Osteoblast (primary cell): ENCODE measurements around the gene EIF2AK3. TPM values are rescaled to one million over a fixed set of nuclear protein-coding genes. Genes with fewer than 3 reads are reported as not detected.
"Not testable (repeated sequence)": the region's sequence is repeated elsewhere in the genome, so short reads cannot be mapped to it uniquely, and the experiment has no call there.

ENCODE experiments used
- DNase-seq: peaks from one replicate; pipeline ENCODE4 v3.0.0; 2011; ENCODE audit warnings: low spot score, mixed read lengths; ENCODE audit not compliant: insufficient read length; ENCODE audit errors: missing footprints
- H2AFZ ChIP-seq: 2 replicates; pipeline ENCODE4 v1.6.0; 2011; ENCODE audit warnings: mild to moderate bottlenecking, low read length
- H3K27ac ChIP-seq: 2 replicates; pipeline ENCODE4 v1.5.1; 2011; ENCODE audit warnings: mild to moderate bottlenecking, low read depth, low read length, moderate library complexity
- H3K27me3 ChIP-seq: 2 replicates; pipeline ENCODE4 v1.6.0; 2012; ENCODE audit warnings: mild to moderate bottlenecking, control low read depth, inconsistent platforms, low read length, moderate library complexity; ENCODE audit not compliant: insufficient read depth
- H3K36me3 ChIP-seq: 2 replicates; pipeline ENCODE4 v1.5.1; 2011; ENCODE audit warnings: mild to moderate bottlenecking, low read length, control low read depth, moderate library complexity; ENCODE audit not compliant: insufficient read depth
- H3K4me1 ChIP-seq: 2 replicates; pipeline ENCODE4 v1.5.1; 2011; ENCODE audit warnings: mild to moderate bottlenecking, low read length, control low read depth, moderate library complexity; ENCODE audit not compliant: insufficient read depth
- H3K4me2 ChIP-seq: 2 replicates; pipeline ENCODE4 v1.6.0; 2011; ENCODE audit warnings: mild to moderate bottlenecking, low read length; ENCODE audit not compliant: insufficient read depth
- H3K4me3 ChIP-seq: fragments of 200-600 bp; sonication (generic); 3 replicates; pipeline ENCODE4 v1.5.1; 2012; ENCODE audit warnings: mild to moderate bottlenecking, low read length, inconsistent platforms; ENCODE audit not compliant: insufficient read depth
- H3K79me2 ChIP-seq: 2 replicates; pipeline ENCODE4 v1.6.0; 2012; ENCODE audit warnings: mild to moderate bottlenecking, low read length, control low read depth, inconsistent platforms; ENCODE audit not compliant: insufficient read depth
- H3K9me3 ChIP-seq: 2 replicates; pipeline ENCODE4 v1.5.1; 2011; ENCODE audit warnings: low read depth, low read length, control low read depth
- H4K20me1 ChIP-seq: 2 replicates; pipeline ENCODE4 v1.6.0; 2012; ENCODE audit warnings: mild to moderate bottlenecking, low read length, control low read depth; ENCODE audit not compliant: insufficient read depth
- total RNA-seq: library from RNA; depleted of rRNA; stranded (reverse); fragments of >200 nt; gene quantifications from 2 replicates; pipeline ENCODE4 v1.2.3, GENCODE V29; 2012
- TF ChIP-seq, protein P1 (sequence below): IDR thresholded peaks from 2 replicates; pipeline ENCODE4 v1.5.1; 2011; ENCODE audit warnings: mild to moderate bottlenecking, low read depth, low read length, moderate library complexity; ENCODE audit errors: extremely low read depth

Gene EIF2AK3
- total RNA-seq, 1 donor: 25.7 TPM

DNA sequence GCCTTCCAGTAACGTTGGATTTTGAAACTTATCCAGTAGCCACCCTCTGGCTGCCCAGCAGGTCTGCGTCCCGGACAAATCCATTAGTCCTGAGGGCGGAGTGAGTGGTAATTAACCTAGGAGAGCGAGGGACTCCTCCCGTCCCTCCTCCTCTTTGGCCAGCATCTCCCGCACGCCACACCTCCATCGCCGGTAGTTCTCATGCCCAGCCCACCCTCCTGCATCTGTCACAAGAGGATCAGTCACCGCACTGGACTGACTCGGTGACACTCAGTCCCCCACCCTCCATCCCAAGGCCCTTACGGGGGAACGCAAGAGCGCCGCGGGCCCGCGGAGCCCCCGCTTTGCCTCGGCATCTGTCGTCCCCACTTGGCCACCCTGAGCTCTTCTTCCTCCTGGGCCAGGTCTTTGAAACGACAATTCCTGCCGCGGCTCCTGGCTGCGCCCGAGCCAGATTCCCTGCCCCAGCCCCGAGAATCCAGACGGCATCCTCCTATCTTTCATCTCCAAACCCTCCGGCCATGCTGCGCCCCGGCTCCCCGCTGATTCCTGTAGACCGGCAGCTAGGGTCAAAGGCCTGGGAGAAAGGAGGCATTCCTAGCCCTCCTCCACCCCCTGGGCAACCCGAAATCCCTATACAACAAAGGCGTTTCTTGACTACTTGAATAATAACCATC, 77.5 kb downstream of the EIF2AK3 start:
- H3K9me3 ChIP-seq: no peaks in the 10 kb centered on the region
- no peaks in the 10 kb centered on the region for H3K4me1 ChIP-seq
- DNase-seq: peak; percentile 60
- H3K27ac ChIP-seq: no peak overlapping the region
- H4K20me1 ChIP-seq: no peaks in the 10 kb centered on the region
- no peaks in the 10 kb centered on the region for H3K36me3 ChIP-seq
- peak overlapping the region; percentile 39 for H2AFZ ChIP-seq
- H3K4me3 ChIP-seq: peak overlapping the region; percentile 63
- peaks cover 3% of the 10 kb centered on the region for H3K27me3 ChIP-seq
- TF ChIP-seq, protein P1, sequence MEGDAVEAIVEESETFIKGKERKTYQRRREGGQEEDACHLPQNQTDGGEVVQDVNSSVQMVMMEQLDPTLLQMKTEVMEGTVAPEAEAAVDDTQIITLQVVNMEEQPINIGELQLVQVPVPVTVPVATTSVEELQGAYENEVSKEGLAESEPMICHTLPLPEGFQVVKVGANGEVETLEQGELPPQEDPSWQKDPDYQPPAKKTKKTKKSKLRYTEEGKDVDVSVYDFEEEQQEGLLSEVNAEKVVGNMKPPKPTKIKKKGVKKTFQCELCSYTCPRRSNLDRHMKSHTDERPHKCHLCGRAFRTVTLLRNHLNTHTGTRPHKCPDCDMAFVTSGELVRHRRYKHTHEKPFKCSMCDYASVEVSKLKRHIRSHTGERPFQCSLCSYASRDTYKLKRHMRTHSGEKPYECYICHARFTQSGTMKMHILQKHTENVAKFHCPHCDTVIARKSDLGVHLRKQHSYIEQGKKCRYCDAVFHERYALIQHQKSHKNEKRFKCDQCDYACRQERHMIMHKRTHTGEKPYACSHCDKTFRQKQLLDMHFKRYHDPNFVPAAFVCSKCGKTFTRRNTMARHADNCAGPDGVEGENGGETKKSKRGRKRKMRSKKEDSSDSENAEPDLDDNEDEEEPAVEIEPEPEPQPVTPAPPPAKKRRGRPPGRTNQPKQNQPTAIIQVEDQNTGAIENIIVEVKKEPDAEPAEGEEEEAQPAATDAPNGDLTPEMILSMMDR: no peak
- no peaks in the 10 kb centered on the region for H3K79me2 ChIP-seq
- H3K4me2 ChIP-seq: peak overlapping the region; percentile 82

DNA sequence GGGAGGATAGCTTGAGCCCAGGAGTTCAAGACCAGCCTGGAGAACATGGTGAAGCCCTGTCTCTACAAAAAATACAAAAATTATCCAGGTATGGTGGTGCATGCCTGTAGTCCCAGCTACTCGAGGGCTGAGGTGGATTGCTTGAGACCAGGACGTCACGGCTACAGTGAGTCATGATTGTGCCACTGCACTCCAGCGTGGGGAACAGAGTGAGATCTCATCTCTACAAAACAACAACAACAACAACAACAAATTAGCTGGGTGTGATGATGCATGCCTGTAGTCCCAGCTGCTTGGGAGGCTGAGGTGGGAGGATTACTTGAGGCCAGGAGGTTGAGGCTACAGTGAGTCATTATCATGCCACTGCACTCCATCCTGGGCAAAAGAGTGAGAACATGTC, 81.0 kb downstream of the EIF2AK3 start:
- not testable (repeated sequence) for H3K27me3 ChIP-seq, H3K79me2 ChIP-seq, H3K4me2 ChIP-seq, H3K36me3 ChIP-seq, H3K27ac ChIP-seq, DNase-seq, H3K4me1 ChIP-seq, H3K9me3 ChIP-seq, H3K4me3 ChIP-seq, H2AFZ ChIP-seq, H4K20me1 ChIP-seq

DNA sequence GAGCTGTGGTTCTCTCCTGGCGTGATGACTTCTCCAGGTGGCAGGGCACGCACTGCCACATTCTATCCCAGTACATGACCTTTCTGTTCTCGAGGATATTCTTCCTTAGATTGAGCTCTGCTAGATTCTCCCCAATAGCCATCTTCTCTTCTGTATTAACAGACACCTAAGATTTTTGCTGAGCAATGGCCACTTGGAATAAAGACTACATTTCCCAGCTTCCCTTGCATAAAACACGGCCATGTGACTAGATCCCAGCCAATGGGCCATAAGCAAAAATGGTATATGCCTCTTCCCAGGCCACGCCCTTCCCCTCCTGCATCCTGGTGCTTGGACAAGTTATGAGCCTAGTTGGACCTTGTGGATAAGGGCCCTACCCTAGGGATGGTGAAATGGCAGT, 82.1 kb downstream of the EIF2AK3 start:
- no peaks in the 10 kb centered on the region for H3K36me3 ChIP-seq
- peak; percentile 83 for DNase-seq
- no peaks in the 10 kb centered on the region for H4K20me1 ChIP-seq
- peaks cover 7% of the 10 kb centered on the region for H3K4me1 ChIP-seq
- H3K4me2 ChIP-seq: no peak overlapping the region
- peaks cover 3% of the 10 kb centered on the region for H3K27me3 ChIP-seq
- no peaks in the 10 kb centered on the region for H3K79me2 ChIP-seq
- no peaks in the 10 kb centered on the region for H3K9me3 ChIP-seq
- H2AFZ ChIP-seq: peak overlapping the region; percentile 68
- TF ChIP-seq, protein P1: no peak
- H3K27ac ChIP-seq: no peak overlapping the region
- H3K4me3 ChIP-seq: no peak overlapping the region

DNA sequence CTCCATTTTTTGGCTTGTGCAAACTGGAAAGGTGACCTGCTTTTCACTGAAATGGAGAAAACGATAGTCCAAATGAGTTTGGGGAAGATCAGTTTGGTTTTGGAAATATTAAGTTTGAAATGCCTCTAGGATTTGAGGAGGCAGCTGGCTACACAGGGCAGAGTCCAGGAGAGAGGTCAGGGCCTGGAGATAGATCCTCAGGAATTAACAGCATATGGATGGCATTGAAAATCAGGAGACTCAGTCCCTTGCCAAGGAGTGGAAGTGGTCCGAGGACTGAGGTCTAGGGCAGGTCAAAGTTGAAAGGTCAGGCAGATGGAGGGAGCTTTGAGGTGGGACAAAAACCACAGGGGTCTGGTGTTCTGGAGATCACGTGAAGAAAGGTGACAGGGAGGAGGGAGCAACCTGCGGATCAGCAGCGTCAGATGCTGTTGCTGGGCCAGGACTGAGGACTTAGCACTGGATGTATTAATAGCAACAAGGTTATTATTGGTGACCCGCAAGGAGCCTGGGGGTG, 83.7 kb downstream of the EIF2AK3 start:
- Histone ChIP-seq H3K36me3 (no peaks in the 10 kb centered on the region), H3K4me1 (peaks cover 8% of the 10 kb centered on the region), H4K20me1 (no peaks in the 10 kb centered on the region), H3K27ac (no peak overlapping the region), H3K27me3 (no peaks in the 10 kb centered on the region), H3K9me3 (no peaks in the 10 kb centered on the region), H2AFZ (no peak overlapping the region), H3K4me2 (no peak overlapping the region), H3K79me2 (no peaks in the 10 kb centered on the region), H3K4me3 (no peak overlapping the region)
- DNase-seq: no peak
- TF ChIP-seq, protein P1: no peak
